Stomach (tissue), 4 donors: ENCODE data around the gene BANF2.

Source experiments
- POLR2A ChIP-seq, 4 donors: fragments of 450-650 bp; IDR thresholded peaks; one replicate each; pipeline ENCODE4 v1.6.1; 2016; ENCODE audit warnings: antibody characterized with exemption in 4 of 4, control low read depth in 2 of 4, mild to moderate bottlenecking in 1 of 4, moderate library complexity in 1 of 4
- POLR2AphosphoS5 ChIP-seq, 3 donors: sonication (generic); formaldehyde crosslinking; IDR thresholded peaks; one replicate each; pipeline ENCODE4 v1.6.1; 2016; ENCODE audit warnings: antibody characterized with exemption in 3 of 3

- TF ChIP-seq POLR2A (IDR thresholded peaks at IDR 0.05) = no peak
- no peak for TF ChIP-seq POLR2AphosphoS5 (IDR thresholded peaks at IDR 0.05)
These were observed 27.6 kb downstream of the BANF2 start for GRCh38 chr20:17727351-17727750.
